G401 (cell line): Measurements from ENCODE around the gene MED27. TPM values are rescaled to one million over a fixed set of nuclear protein-coding genes. Genes with fewer than 3 reads are reported as not detected.
"Not testable (repeated sequence)": the region's sequence is repeated elsewhere in the genome, so short reads cannot be mapped to it uniquely, and the experiment has no call there.

ENCODE experiments used
- DNase-seq: peaks from one replicate; pipeline ENCODE4 v3.0.0-alpha.2; 2015; ENCODE audit warnings: low spot score
- in situ Hi-C: cut with HindIII; loops from 2 replicates; pipeline ENCODE4 v1.10.0; 2016; ENCODE audit warnings: low sequenced_read_pairs, mixed read lengths
- total RNA-seq: library from RNA; depleted of rRNA; stranded (reverse); fragments of >200 nt; shearing (Covaris generic); gene quantifications from 2 replicates; pipeline ENCODE4 v1.2.3, GENCODE V29; 2014

Gene MED27
- total RNA-seq, 1 experiment from 2014 or later, result 46.7 TPM

GRCh38 chr9:132025766-132026165, 53.9 kb downstream of the MED27 start:
- no peak for DNase-seq
- in situ Hi-C loops, result no loop called here

- in situ Hi-C loops, result no loop called here
- no peak for DNase-seq
These were observed 55.1 kb downstream of the MED27 start for GRCh38 chr9:132024589-132024988.

GRCh38 chr9:132023419-132024180, 56.1 kb downstream of the MED27 start:
- DNase-seq, result peak; percentile 71
- in situ Hi-C loops, result no loop called here

DNA sequence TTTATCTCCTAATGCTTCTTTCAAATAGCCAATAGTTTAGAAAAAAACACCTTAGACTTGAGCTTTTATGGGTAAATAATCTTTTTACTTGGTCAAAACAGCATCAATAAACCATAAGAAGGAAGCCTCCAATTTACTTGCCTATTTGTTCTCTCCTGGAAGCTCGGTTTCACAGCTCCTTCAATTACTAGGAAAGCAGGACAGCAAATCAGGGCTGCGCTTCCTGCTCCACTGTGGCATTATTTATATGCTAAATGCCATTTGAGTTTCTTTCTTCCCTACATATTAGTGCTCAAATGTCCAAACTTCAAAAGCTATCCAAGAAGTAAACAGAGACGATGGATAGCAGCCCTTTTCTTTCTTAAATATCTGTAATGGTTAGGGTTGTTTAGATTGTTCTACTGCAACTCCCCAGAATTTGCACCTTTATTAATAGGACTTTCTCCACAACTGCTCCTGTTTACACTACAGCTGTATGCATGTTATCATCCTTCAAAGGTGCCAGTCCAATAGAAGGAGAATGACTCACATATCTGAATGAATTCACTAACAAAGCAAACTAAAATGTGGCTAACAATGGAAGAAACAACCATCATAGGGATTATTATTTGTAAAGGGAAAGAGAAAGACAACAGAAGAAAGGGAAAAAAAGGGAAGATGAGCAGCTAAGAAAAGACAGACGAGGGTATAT, 58.7 kb downstream of the MED27 start:
- in situ Hi-C loops, result no loop called here
- no peak for DNase-seq

- DNase-seq, result no peak
These were observed 59.4 kb downstream of the MED27 start for GRCh38 chr9:132020272-132020671.

GRCh38 chr9:132019702-132020101, 60.0 kb downstream of the MED27 start:
- in situ Hi-C loops, result no loop called here

More at GRCh38 chr9:132020272-132020671, 59.4 kb downstream of the MED27 start:
- in situ Hi-C loops, result no loop called here

DNA sequence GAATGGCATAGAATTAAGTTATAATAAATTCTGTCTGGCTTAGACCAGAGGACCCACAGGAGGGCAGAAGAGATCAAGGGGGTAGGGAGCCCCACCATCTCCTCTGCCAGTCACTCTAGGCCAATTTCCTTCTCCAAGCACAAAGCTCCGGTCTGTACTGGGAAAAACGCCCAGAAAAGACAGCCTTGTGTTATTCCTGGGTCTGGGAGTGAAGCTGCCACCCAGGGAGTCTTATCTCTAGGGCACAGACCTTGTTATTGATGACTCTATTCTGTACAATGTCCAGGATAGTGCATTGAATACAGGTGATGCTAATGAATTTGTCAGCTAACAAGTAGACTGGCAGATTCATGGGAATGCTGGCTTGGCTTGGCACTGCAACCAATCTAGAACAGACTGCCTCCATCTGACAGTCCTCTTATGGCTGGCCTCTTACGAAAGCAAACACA, 60.7 kb downstream of the MED27 start:
- DNase-seq, result peak; percentile 83
- in situ Hi-C loops, result no loop called here

More at GRCh38 chr9:132019702-132020101, 60.0 kb downstream of the MED27 start:
- DNase-seq, result no peak

- in situ Hi-C loops, result no loop called here
- no peak for DNase-seq
These were observed 63.2 kb downstream of the MED27 start for GRCh38 chr9:132016456-132016855.

DNA sequence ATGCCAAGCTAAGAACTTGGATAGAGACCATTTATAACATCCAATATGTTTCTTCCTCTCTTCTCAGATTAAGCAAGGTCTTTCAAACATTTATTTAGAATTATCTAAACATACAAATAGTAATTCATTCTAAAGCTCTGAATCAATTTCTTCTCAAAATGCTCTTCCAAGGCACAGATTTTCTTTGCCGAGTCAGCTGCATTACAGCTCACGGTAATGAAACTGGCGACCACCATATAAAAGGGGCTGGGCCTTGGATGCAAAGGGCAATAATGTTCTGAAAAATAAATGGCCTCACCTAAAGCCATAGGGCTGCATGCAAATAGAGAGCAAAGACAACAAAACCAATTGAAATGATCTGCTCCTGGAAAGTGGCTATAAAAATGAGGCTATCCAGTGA, 63.8 kb downstream of the MED27 start:
- no peak for DNase-seq
- in situ Hi-C loops, result no loop called here

DNA sequence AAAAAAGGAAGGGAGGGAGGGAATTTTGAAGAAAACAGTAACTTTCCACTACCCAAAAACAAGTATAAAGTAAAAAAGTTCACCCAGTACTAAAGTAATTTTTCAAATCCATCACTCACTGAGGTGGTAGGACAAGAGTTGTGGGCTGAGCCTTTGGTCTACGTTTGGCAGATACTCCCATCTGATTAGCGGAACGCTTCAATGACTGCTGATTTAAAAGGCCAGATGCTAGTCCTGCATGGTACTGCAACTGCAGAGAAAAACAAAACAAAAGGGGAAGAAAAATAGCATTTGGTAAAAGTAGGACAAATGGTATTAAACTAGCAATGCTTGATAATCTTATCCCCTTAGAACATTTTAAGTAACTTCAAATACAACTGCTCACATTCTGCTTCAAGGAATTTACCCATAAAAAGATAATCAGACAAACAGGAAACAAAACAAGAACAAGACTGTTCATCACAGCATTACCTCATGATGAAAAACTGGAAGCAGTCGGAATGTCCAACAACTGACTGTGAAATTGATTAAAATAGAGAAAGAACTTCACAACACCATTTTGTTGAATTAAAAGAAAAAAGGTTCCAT, 65.4 kb downstream of the MED27 start:
- no peak for DNase-seq
- in situ Hi-C loops, result no loop called here

- no peak for DNase-seq
- in situ Hi-C loops, result no loop called here
These were observed 66.8 kb downstream of the MED27 start for GRCh38 chr9:132012704-132013357.

- DNase-seq, result peak; percentile 66
- in situ Hi-C loops, result no loop called here
These were observed 67.8 kb downstream of the MED27 start for GRCh38 chr9:132011896-132012295.

- no peak for DNase-seq
- in situ Hi-C loops, result no loop called here
These were observed 68.4 kb downstream of the MED27 start for GRCh38 chr9:132011309-132011708.

GRCh38 chr9:132010201-132010600, 69.5 kb downstream of the MED27 start:
- in situ Hi-C loops, DNase-seq: not testable (repeated sequence)

- in situ Hi-C loops, result no loop called here
These were observed 70.5 kb downstream of the MED27 start for GRCh38 chr9:132008855-132009812.

GRCh38 chr9:132008184-132008803, 71.4 kb downstream of the MED27 start:
- no peak for DNase-seq
- in situ Hi-C loops, result no loop called here

More at GRCh38 chr9:132008855-132009812, 70.5 kb downstream of the MED27 start:
- no peak for DNase-seq

DNA sequence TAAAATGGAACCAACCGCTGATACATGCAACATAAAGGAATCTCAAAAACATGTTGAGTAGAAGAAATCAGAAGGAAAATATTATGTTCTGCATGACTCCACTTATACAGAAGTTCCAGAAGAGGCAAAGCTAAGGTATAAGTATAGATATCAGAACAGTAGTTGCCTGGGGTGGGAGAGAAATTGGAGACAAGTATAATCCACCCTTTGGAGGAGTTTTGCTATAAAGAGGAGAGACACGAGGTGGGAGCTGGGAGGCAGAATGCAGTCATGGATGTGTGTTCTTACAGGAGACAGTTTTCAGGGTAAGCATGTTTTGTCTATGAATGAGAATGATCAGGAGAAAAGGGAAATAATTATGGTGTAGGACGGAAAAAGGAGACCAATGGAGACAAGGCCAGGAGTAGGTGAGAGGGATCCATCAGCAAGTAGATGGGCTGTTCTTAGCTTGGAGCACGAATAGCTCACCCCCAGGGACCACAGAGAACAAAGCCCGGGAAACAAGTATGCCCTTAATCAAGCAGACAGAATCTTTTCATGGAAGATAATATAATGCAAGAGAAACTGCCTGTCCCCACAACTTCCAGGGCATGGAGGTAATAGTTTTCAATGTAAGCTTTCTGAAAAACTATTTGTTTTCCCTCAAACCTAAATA, 72.2 kb downstream of the MED27 start:
- in situ Hi-C loops, result no loop called here
- DNase-seq, result no peak
